H1 (cell line): Measurements from ENCODE around the gene PLXNA4.

Source experiments
- EP300 ChIP-seq, 2 experiments: IDR thresholded peaks; 1 replicate in 1 of 2; 2 replicates in 1 of 2; pipeline ENCODE4 v1.6.1; 2011 to 2012; ENCODE audit warnings: low read depth in 2 of 2, low read length in 2 of 2, mild to moderate bottlenecking in 2 of 2, borderline replicate concordance in 1 of 2, inconsistent platforms in 1 of 2, moderate library complexity in 1 of 2
- GABPA ChIP-seq: IDR thresholded peaks from 2 replicates; pipeline ENCODE4 v1.6.1; 2011; ENCODE audit warnings: mild to moderate bottlenecking, low read length, moderate library complexity, borderline replicate concordance; ENCODE audit not compliant: insufficient read depth
- HDAC2 ChIP-seq, 2 experiments: fragments of 300-600 bp in 1 of 2; sonication (generic) in 1 of 2; IDR thresholded peaks; 2 replicates each; pipeline ENCODE4 v1.6.1; 2011 to 2012; ENCODE audit warnings: low read depth in 2 of 2, low read length in 2 of 2, mild to moderate bottlenecking in 2 of 2, moderate library complexity in 2 of 2, borderline replicate concordance in 1 of 2, inconsistent platforms in 1 of 2
- KDM5A ChIP-seq: fragments of 200-600 bp; IDR thresholded peaks from 2 replicates; pipeline ENCODE4 v1.7.1; 2012; ENCODE audit warnings: mild to moderate bottlenecking, low read length, inconsistent platforms, mixed read lengths
- MAFK ChIP-seq: IDR thresholded peaks from 2 replicates; pipeline ENCODE4 v1.6.1; 2012; ENCODE audit warnings: low read depth, mild to moderate bottlenecking, improper control_type of control experiment, low read length
- POLR2AphosphoS5 ChIP-seq: IDR thresholded peaks from 2 replicates; pipeline ENCODE4 v1.6.1; 2011; ENCODE audit warnings: low read depth, low read length
- SP2 ChIP-seq: IDR thresholded peaks from 2 replicates; pipeline ENCODE4 v1.6.1; 2012; ENCODE audit warnings: mild to moderate bottlenecking, low read length, inconsistent platforms
- ZNF274 ChIP-seq: IDR thresholded peaks from 2 replicates; pipeline ENCODE4 v1.7.0; 2012; ENCODE audit warnings: low read length, borderline replicate concordance; ENCODE audit errors: extremely low read depth
- TF ChIP-seq, protein P1 (sequence below), 3 experiments: IDR thresholded peaks; 1 replicate in 2 of 3; 2 replicates in 1 of 3; pipeline versions ENCODE4 v1.5.1 to v1.6.1; 2011; ENCODE audit warnings: low read length in 3 of 3, mild to moderate bottlenecking in 3 of 3, inconsistent platforms in 2 of 3, low read depth in 1 of 3, moderate library complexity in 1 of 3; ENCODE audit not compliant: insufficient read depth in 1 of 3; ENCODE audit errors: control extremely low read depth in 1 of 3

DNA sequence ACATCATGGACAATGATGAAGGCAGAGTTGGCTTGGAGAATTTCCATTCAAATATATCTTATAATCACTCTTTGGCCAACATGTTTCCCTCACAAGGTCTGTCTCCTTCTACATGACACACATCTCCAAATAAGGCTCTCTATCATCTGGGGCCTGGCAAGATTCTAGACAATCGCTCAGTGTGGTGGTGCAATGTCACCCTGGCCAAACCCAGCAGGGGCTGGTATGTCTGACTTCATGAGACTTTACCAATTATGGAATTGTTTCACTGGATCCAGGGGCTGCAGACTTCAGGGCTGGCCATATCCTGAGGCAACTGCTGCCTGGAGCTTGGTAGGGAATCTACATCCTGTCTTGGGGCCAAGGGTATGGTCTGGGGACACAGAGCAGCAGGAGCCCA lies 319.0 kb downstream of the PLXNA4 start:
- TF ChIP-seq, protein P1, sequence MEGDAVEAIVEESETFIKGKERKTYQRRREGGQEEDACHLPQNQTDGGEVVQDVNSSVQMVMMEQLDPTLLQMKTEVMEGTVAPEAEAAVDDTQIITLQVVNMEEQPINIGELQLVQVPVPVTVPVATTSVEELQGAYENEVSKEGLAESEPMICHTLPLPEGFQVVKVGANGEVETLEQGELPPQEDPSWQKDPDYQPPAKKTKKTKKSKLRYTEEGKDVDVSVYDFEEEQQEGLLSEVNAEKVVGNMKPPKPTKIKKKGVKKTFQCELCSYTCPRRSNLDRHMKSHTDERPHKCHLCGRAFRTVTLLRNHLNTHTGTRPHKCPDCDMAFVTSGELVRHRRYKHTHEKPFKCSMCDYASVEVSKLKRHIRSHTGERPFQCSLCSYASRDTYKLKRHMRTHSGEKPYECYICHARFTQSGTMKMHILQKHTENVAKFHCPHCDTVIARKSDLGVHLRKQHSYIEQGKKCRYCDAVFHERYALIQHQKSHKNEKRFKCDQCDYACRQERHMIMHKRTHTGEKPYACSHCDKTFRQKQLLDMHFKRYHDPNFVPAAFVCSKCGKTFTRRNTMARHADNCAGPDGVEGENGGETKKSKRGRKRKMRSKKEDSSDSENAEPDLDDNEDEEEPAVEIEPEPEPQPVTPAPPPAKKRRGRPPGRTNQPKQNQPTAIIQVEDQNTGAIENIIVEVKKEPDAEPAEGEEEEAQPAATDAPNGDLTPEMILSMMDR (IDR thresholded peaks at IDR 0.05; ENCODE audit: control extremely low read depth in 1 of 3, insufficient read depth in 1 of 3, low read depth in 1 of 3, low read length in 3 of 3): no peak
- TF ChIP-seq EP300 (IDR thresholded peaks at IDR 0.05; ENCODE audit: borderline replicate concordance in 1 of 2, low read depth in 2 of 2, low read length in 2 of 2) (no peak), ZNF274 (no peak), HDAC2 (IDR thresholded peaks at IDR 0.05; ENCODE audit: borderline replicate concordance in 1 of 2, low read depth in 2 of 2, low read length in 2 of 2) (no peak), MAFK (no peak), POLR2AphosphoS5 (no peak), GABPA (no peak), KDM5A (no peak), SP2 (no peak)
